ENCODE data around the gene SSUH2. TPM values are rescaled to one million over a fixed set of nuclear protein-coding genes. Genes with fewer than 3 reads are reported as not detected.
"Not testable (repeated sequence)": the region's sequence is repeated elsewhere in the genome, so short reads cannot be mapped to it uniquely, and the experiment has no call there.

The SSUH2 gene
- total RNA-seq, 2 donors from 2014 or later, result 0.71 to 0.91 TPM

DNA sequence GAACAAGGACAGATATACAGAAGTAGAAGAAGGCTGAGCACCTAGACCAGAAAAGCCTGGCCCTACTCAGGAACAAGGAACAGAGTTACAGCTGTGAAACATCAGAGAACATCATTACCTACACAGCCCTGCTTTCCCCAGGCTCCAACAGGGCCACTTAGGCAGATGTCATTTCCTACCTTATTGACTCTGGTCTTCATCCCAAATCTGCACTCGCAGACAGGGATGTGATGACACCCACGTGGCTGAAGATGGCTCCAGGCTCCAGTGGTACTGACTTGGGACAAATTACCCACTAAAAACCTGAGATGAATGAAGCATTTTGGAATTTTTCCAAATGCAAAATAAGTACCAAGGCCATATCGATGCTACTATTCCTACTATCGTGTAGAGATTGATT is 18.0 kb upstream of the SSUH2 start:
- ATAC-seq (no peak), DNase-seq (no peak)
- intact Hi-C loops (cut with DNase I), result no loop called here

DNA sequence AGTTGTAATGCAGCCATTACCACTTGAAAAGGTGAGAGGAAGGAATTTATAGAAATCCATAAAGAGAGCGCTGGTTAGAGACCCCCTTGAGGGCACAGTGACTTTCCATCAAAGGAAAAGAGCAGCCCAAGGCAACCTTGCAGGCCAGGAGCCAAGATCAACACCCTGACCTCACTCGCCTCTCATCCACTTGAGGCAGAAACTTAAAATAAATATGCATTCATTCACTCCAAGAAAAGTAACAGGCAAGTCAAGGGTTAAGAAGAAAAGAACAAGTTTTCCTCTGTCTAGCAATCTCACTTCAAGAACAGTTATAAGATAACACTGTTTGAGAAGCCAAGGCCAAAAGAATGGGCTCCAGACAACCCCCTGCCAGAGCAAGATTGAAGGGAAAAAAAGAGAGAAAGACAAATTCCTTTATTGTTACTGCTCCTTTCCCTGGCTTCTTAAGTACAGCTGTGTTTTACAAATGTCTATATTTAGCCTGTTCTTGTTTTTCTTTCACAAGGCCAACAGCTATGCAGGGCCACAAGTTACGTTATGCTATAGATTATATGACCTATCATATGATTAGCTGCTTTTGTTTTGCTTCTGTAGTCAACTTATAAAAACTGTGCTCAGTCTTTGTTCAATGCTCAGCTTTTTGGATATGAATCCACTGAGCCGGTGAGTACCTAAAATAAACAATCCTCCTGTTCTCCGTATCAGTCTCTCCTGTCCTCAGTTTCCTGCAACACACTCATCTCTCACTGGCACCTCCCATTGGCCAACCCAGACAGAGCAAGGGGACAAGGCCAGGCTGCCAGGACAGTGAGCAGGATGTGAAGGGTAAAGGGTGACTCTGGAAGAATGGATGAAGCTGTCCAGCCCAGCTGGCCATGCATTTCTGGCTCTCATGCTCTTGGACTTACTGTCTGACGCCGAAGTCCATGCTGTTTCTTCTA is 15.8 kb upstream of the SSUH2 start:
- no peak for ATAC-seq

DNA sequence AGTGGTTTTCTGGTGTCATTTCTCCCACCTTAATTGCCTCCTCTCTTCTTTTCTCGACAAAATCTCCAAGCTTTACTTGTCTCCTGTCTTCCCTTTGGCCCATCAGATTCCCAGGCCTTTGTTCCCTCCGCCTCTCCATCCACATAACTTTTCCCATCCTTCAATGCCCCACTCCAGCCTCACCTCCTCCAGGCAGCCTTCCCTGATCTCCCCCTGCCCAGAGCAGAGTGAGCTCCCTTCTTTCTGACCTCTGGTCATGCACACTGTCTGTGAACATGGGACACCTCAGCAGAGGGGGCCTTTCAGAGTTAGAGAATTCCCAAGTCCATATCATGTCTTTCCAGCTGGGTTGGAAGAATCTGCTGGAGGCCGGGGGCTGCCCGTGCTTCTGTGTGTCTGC is 14.6 kb upstream of the SSUH2 start:
- no peak for ATAC-seq
- intact Hi-C loops (cut with DNase I), result no loop called here
- no peak for DNase-seq

More for the DNA sequence above, 15.8 kb upstream of the SSUH2 start:
- intact Hi-C loops (cut with DNase I), result no loop called here
- DNase-seq, result no peak

DNA sequence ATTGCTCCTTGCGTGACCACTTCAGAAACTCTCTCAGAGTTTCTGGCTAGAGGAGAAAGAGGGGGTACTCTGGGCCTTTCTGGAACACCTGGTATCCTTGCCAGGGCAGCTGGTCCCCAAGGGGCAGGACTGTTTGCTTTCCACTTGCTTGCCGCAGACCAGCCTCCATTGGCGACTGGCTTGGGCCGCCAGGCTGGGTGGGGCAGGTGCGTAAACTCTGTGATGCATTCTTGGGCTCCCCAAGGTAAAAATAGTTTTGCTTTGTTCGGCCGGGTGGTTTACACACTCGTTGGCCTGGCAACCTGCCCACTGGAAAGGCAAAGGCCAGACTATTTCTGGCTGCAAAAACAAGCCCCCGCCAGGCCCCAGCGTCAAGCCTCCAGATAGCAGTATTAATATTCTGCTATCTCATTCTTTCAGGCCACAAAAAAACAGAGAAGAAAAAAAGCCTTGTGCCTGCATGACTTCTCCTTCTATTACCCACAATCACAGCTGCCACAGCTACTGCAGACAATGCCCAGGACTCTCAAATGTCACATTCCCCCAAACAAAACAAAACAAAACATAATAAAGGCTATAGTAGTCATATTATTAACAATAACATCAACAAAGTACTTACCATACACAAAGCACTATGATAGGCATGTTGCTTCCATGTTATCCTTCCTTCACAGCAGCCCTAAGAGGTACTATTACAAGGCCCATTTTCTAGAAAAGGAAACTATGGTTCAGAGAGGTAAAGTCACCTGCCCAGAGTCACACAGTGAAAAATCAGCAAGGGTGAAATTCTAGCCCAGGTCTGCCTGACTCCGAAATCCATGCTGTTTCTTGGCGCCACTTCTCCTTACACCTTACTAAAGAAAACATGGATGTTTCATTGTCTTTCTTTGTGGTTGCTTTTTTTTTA is 14.0 kb upstream of the SSUH2 start:
- peak; percentile 81 to 84 for ATAC-seq

DNA sequence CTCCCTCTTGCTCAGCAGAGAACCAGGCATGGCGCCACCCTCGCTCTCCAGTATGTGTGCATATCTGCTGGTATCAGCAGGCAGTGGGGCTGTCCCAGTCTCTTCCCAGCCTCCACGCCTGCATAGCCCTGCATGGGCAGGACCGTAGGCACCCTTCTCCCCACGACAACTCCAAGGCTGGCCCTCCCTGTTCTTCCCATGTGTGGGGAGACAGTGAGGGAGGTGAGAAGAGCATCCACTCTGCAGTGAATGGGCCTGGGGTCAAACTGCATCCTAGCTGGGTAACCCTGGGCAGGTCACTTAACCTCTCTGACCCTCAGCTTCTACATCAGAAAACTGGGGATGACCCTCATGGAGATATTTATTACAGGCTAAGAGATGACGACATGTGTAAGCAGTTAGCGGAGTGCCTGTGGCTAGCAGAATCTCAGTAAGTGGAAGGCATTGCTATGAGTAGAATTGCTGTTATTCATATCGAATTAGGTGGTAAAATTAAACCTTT is 13.3 kb upstream of the SSUH2 start:
- DNase-seq, result no peak
- peak; percentile 8 to 23 for ATAC-seq
- intact Hi-C loops (cut with DNase I), result no loop called here

More for the DNA sequence above, 14.0 kb upstream of the SSUH2 start:
- DNase-seq, result peak; percentile 89
- intact Hi-C loops (cut with DNase I), result no loop called here

DNA sequence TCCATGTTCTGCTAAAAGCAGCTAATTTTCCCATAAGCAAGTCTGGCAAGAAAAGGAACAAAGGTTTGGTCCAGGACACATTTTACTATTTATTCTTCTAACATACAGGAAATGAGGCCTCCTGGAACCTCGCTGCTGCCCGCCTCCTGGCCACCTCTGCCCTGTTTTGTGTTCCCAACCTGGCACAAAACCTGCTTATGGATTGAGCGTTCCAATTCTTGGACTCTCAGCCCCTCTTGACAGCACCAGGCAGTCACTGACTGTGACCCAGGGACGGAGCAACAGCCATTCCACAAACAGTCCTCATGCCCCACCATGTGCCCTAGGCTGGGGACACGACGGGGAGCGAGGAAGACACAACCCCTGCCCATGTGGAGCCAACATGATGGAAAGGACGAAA is 11.6 kb upstream of the SSUH2 start:
- ATAC-seq (no peak), DNase-seq (no peak)
- intact Hi-C loops (cut with DNase I), result no loop called here

DNA sequence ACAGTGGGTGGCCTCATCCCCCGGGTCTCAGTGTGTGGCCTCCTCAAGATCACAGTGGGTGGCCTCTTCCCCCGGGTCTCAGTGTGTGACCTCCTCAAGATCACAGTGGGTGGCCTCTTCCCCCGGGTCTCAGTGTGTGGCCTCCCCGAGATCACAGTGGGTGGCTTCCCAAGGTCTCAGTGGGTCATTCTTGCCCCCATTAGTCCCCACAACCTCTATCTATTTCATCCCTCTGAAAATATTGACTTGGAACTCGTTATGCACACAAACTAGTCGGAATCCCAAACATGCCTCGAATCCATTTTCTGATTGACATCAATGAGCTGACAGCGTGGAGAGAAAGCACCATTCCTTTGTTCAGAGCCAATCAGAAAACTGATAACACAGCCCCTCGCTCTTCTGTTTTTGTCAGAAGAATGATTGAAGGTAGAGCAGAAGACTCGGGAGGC is 10.8 kb upstream of the SSUH2 start:
- intact Hi-C loops (cut with DNase I), result no loop called here
- ATAC-seq (no peak), DNase-seq (no peak)

DNA sequence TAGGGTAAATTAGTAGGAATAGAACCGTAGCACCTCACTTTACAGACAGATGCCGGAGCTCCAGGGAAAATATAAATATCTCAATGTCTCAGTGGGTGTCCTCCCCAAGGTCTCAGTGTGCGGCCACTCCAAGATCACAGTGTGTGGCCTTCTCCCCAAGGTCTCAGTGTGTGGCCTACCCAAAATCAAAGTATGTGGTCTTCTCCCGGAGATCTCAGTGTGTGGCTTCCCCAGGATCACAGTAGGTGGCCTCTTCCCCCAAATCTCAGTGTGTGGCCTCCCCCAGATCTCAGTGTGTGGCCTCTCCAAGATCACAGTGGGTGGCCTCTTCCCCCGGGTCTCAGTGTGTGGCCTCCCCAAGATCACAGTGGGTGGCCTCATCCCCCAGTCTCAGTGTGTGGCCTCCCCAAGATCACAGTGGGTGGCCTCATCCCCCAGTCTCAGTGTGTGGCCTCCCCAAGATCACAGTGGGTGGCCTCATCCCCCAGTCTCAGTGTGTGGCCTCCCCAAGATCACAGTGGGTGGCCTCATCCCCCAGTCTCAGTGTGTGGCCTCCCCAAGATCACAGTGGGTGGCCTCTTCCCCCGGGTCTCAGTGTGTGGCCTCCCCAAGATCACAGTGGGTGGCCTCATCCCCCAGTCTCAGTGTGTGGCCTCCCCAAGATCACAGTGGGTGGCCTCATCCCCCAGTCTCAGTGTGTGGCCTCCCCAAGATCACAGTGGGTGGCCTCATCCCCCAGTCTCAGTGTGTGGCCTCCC is 10.2 kb upstream of the SSUH2 start:
- ATAC-seq; intact Hi-C loops (cut with DNase I); DNase-seq: not testable (repeated sequence)

DNA sequence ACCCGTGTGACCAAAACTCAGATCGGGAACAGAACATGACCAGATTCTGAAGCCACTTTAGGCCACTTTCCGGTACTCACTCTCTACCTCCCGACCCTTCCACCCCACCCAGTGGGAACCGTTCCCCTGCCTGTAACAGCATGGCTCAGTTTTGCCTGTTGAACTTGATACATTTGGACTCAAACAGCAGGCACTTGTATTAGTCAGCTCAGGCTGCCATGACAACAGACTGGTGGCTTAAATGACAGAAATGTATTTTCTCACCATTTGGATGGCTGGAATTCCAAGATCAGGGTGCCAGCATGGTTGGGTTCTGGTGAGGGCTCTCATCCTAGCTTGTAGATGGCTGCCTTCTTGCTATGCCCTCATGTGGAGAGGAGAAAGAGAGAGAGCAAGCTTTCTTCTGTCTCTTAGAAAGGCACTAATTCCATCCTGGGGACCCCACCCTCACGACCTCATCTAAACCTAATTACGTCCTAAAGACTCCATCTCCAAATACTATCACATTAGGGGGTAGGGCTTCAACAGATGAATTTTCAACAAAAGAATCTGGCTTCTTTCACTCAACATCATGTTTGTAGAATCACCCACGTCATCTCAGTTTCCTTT is 9.3 kb upstream of the SSUH2 start:
- intact Hi-C loops (cut with DNase I), result no loop called here
- DNase-seq (no peak), ATAC-seq (no peak)

DNA sequence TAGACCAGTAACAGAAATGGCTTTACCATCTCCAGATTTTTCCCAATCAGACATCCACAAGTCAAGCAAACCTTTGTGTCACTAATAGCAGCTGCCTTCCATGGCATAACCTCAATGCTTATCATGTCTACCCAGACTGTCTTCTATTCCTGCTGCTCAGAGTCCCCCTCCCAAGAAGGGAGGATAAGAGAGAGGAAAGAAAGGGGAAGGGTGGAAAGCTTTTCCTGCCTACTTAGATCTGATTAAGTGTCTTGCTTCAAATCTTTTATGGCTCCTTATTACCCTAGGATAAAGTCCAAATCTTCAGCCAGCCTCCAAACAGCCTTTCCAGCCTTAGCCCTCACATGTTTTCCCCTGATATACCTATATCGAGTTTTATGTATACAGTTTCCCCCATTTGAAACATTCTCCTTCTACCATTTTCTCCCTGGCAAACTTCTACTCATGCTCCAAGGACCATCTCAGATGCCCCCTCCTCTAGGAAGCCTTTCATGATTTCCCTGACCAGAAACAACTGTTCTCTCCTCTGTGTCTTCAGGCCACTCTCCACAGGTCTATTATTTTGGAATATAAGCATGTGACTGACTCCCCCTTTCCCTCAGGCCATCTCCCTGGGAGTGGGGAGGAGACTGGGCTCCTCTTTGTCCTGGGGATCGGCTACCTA is 7.9 kb upstream of the SSUH2 start:
- ATAC-seq, result no peak
- DNase-seq, result no peak
- intact Hi-C loops (cut with DNase I), result no loop called here

DNA sequence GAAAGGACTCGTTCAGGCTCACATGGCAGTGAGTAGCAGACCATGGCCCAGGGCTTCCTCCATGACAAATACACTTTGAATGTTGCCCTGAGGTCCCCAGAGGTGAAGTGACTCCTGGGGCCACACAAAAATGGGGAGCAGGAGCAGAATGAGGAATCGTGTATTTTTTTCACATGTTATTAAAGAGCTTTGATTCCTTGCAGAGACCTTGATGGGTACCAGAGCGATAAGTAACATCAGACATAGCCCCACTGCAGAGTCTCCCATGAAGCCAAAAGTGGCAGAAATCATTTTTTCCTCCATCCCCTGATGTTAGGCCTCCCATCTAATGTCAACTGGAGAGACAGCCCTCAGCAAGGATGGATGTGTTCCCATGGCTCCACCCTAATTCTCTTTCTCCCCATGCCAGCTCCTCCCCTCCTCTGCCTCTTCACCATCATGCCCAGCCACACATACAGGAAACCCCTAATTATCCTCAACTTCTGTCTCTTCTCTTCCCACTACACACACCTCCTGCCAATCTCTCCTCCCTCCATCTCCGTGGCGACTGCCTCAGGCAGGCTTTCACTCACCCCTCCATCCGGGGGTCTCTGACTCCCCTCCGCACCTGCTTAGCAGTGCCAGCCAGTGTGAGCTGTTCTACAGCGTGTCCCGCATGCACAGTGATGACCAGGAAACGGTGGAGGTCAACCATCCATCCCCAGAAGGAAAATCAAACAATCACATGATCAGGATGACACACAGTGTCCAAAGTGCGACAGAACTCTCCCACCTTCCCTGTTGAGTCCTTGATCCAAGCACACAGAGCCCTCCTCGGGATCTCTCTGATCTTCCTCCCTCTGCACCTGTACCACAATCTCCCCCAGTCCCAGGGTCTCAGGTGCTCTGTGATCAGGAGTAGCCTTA is 7.1 kb upstream of the SSUH2 start:
- no peak for DNase-seq
- no peak for ATAC-seq

DNA sequence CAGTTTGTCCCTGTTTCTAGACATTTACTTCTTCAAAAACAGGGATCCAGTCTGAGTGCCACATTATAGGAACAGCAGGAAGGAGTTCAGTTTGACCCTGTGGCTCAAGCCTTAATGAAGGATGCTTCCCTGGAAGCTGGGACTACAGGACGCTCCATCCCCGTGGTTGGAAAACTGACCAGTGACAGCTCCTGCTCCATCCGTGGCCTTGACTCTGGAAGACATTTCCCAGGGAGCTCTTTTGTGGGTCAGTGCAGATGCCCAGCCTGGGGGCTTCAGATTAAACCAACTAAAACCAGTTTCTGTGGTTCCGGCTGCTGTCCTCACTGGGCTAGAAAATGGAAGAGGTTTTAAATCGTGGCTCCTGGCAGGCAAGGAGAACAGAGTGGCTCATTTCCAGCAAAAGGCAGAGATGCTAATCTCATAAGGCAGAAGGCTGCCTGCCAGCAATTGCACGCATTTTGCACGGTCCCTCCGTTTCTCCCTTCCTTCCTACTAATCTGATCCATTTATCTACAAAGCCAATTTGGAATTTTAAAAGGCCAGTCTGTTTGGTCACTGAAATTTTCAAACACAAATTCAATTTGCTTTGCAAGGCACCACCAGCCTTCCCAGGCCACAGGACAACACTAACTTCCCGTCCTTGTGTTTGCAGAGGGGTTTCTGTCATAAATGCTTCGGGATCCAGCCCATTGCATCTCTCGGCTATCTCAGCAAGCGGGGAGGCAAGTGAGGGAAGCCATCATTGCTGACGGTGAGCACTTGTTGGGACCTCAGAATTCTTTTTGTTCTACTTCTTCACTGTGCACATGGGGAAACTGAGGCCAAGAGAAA is 6.2 kb upstream of the SSUH2 start:
- DNase-seq, result no peak
- intact Hi-C loops (cut with DNase I), result no loop called here
- no peak for ATAC-seq

More for the DNA sequence above, 7.1 kb upstream of the SSUH2 start:
- intact Hi-C loops (cut with DNase I), result no loop called here

DNA sequence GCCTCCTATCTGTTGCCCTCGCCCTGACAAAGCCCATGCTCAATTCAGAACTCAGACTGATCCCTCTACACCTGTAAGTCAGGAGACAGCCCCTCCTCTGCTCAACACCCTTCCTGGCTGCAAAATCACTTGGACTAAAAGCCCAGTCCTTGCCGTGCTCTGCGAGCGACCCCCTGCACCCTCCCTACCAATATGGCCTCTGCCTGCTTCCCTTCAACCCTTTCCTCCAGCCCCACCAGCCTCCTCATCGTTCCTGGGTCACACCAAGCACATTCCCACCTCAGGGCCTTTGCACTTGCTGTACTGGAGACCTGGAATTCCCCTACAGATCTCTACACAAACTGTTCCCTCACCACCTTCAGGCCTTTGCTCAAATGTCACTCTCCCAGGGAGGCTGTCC is 5.2 kb upstream of the SSUH2 start:
- no peak for ATAC-seq
- intact Hi-C loops (cut with DNase I), result no loop called here
- DNase-seq, result no peak

DNA sequence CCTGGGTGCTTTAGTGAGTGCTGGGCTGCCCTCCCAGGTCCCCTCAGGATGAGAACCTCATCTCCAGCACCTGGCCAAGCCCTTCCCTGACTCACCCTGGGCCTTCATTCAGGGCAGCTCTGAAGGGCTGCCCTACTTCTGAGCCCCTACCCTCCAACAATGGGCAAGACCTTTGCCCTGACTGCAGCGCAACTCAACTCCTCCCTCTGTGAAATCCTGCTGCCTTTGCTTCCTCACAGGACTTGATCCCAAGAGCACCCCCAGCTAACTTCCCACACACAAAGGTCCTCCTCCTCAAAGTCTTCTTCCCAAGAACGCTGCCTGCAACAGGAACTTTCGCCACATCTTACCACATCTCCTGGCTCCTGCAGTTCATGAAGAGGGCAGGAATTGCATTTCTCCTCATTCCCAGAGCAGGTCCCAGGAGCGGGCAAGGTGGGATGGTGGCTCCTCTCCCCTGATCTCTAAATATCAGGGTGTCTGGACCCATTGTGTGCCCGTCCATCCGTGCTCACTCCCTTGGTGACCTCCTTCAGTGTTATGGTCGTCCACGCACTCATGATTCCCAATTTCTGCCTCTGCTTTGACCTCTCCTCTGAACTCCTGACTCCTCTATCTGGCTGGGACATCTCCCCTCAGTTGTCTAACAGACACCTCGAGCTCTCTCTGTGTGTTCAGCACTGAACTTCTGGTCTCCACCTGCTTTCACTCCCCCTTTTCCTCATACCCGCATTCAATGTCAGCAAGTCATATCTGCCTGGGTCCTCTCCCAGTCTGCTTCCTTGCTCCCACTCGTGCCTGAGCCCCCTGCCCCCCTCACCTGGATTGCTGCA is 4.5 kb upstream of the SSUH2 start:
- intact Hi-C loops (cut with DNase I), result no loop called here
- DNase-seq, result no peak
- no peak for ATAC-seq

All from left cardiac atrium (tissue), 4 donors.